ENCODE measurements around the gene CEACAM5. TPM values are rescaled to one million over a fixed set of nuclear protein-coding genes. Genes with fewer than 3 reads are reported as not detected.

Gene CEACAM5
- total RNA-seq, 1 donor from 2014 or later: not detected

DNA sequence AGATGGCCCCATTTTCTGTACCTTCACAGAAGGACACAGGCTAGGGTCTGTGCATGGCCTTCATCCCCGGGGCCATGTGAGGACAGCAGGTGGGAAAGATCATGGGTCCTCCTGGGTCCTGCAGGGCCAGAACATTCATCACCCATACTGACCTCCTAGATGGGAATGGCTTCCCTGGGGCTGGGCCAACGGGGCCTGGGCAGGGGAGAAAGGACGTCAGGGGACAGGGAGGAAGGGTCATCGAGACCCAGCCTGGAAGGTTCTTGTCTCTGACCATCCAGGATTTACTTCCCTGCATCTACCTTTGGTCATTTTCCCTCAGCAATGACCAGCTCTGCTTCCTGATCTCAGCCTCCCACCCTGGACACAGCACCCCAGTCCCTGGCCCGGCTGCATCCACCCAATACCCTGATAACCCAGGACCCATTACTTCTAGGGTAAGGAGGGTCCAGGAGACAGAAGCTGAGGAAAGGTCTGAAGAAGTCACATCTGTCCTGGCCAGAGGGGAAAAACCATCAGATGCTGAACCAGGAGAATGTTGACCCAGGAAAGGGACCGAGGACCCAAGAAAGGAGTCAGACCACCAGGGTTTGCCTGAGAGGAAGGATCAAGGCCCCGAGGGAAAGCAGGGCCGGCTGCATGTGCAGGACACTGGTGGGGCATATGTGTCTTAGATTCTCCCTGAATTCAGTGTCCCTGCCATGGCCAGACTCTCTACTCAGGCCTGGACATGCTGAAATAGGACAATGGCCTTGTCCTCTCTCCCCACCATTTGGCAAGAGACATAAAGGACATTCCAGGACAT lies 13.4 kb upstream of the CEACAM5 start:
- no peak for DNase-seq (ENCODE audit: low spot score)
- intact Hi-C loops (cut with micrococcal nuclease): loop anchor here (5.0 kb wide), 2 partner anchors 52 to 53 kb away; no protein-coding TSS in a partner anchor
- no peaks in the 10 kb centered on the region for H3K36me3 Mint-ChIP-seq (ENCODE audit: low read depth)
- no peaks in the 10 kb centered on the region for H3K4me1 Mint-ChIP-seq (ENCODE audit: low read depth)
- H3K27me3 Mint-ChIP-seq (ENCODE audit: insufficient read depth): peaks cover 15% of the 10 kb centered on the region
- H3K27ac Mint-ChIP-seq: no peak overlapping the region
- no peak overlapping the region for H3K4me3 Mint-ChIP-seq
- H3K9me3 Mint-ChIP-seq: no peaks in the 10 kb centered on the region

DNA sequence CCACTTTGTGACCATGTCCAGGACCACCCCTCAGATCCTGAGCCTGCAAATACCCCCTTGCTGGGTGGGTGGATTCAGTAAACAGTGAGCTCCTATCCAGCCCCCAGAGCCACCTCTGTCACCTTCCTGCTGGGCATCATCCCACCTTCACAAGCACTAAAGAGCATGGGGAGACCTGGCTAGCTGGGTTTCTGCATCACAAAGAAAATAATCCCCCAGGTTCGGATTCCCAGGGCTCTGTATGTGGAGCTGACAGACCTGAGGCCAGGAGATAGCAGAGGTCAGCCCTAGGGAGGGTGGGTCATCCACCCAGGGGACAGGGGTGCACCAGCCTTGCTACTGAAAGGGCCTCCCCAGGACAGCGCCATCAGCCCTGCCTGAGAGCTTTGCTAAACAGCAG lies 12.7 kb upstream of the CEACAM5 start:
- Mint-ChIP-seq H3K4me3 (no peak overlapping the region), H3K36me3 (ENCODE audit: low read depth) (no peaks in the 10 kb centered on the region), H3K4me1 (ENCODE audit: low read depth) (no peaks in the 10 kb centered on the region), H3K9me3 (no peaks in the 10 kb centered on the region), H3K27me3 (ENCODE audit: insufficient read depth) (peaks cover 14% of the 10 kb centered on the region), H3K27ac (no peak overlapping the region)
- no peak for DNase-seq (ENCODE audit: low spot score)
- intact Hi-C loops (cut with micrococcal nuclease): no loop called here

- H3K36me3 Mint-ChIP-seq (ENCODE audit: low read depth): no peaks in the 10 kb centered on the region
- H3K9me3 Mint-ChIP-seq: no peaks in the 10 kb centered on the region
- peaks cover 9% of the 10 kb centered on the region for H3K27me3 Mint-ChIP-seq (ENCODE audit: insufficient read depth)
- DNase-seq (ENCODE audit: low spot score): no peak
- H3K27ac Mint-ChIP-seq: no peak overlapping the region
- intact Hi-C loops (cut with micrococcal nuclease): no loop called here
- H3K4me1 Mint-ChIP-seq (ENCODE audit: low read depth): no peaks in the 10 kb centered on the region
- no peak overlapping the region for H3K4me3 Mint-ChIP-seq
These were observed 11.8 kb upstream of the CEACAM5 start for GRCh38 chr19:41696402-41697197.

DNA sequence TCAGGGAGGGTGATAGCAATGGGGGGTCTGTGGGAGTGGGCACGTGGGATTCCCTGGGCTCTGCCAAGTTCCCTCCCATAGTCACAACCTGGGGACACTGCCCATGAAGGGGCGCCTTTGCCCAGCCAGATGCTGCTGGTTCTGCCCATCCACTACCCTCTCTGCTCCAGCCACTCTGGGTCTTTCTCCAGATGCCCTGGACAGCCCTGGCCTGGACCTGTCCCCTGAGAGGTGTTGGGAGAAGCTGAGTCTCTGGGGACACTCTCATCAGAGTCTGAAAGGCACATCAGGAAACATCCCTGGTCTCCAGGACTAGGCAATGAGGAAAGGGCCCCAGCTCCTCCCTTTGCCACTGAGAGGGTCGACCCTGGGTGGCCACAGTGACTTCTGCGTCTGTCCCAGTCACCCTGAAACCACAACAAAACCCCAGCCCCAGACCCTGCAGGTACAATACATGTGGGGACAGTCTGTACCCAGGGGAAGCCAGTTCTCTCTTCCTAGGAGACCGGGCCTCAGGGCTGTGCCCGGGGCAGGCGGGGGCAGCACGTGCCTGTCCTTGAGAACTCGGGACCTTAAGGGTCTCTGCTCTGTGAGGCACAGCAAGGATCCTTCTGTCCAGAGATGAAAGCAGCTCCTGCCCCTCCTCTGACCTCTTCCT lies 11.1 kb upstream of the CEACAM5 start:
- H3K4me3 Mint-ChIP-seq: no peak overlapping the region
- H3K27ac Mint-ChIP-seq: no peak overlapping the region
- no peaks in the 10 kb centered on the region for H3K36me3 Mint-ChIP-seq (ENCODE audit: low read depth)
- H3K4me1 Mint-ChIP-seq (ENCODE audit: low read depth): no peaks in the 10 kb centered on the region
- no peaks in the 10 kb centered on the region for H3K9me3 Mint-ChIP-seq
- DNase-seq (ENCODE audit: low spot score): no peak
- peaks cover 5% of the 10 kb centered on the region for H3K27me3 Mint-ChIP-seq (ENCODE audit: insufficient read depth)
- intact Hi-C loops (cut with micrococcal nuclease): no loop called here

GRCh38 chr19:41698746-41699230 lies 9.6 kb upstream of the CEACAM5 start:
- Mint-ChIP-seq H3K27me3 (ENCODE audit: insufficient read depth) (peaks cover 7% of the 10 kb centered on the region), H3K27ac (no peak overlapping the region), H3K4me3 (no peak overlapping the region), H3K36me3 (ENCODE audit: low read depth) (no peaks in the 10 kb centered on the region), H3K4me1 (ENCODE audit: low read depth) (no peaks in the 10 kb centered on the region), H3K9me3 (no peaks in the 10 kb centered on the region)
- intact Hi-C loops (cut with micrococcal nuclease): no loop called here
- DNase-seq (ENCODE audit: low spot score): no peak

GRCh38 chr19:41699231-41699967 lies 9.0 kb upstream of the CEACAM5 start:
- Mint-ChIP-seq H3K4me3 (no peak overlapping the region), H3K27ac (no peak overlapping the region), H3K36me3 (ENCODE audit: low read depth) (no peaks in the 10 kb centered on the region), H3K9me3 (no peaks in the 10 kb centered on the region), H3K27me3 (ENCODE audit: insufficient read depth) (peaks cover 7% of the 10 kb centered on the region), H3K4me1 (ENCODE audit: low read depth) (no peaks in the 10 kb centered on the region)
- DNase-seq (ENCODE audit: low spot score): no peak
- intact Hi-C loops (cut with micrococcal nuclease): no loop called here

DNA sequence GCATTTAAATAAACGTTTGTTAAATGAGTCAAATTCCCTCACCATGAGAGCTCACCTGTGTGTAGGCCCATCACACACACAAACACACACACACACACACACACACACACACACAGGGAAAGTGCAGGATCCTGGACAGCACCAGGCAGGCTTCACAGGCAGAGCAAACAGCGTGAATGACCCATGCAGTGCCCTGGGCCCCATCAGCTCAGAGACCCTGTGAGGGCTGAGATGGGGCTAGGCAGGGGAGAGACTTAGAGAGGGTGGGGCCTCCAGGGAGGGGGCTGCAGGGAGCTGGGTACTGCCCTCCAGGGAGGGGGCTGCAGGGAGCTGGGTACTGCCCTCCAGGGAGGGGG lies 8.5 kb upstream of the CEACAM5 start:
- intact Hi-C loops (cut with micrococcal nuclease): no loop called here
- H3K27ac Mint-ChIP-seq: no peak overlapping the region
- no peaks in the 10 kb centered on the region for H3K9me3 Mint-ChIP-seq
- no peaks in the 10 kb centered on the region for H3K36me3 Mint-ChIP-seq (ENCODE audit: low read depth)
- DNase-seq (ENCODE audit: low spot score): no peak
- H3K4me3 Mint-ChIP-seq: no peak overlapping the region
- no peaks in the 10 kb centered on the region for H3K4me1 Mint-ChIP-seq (ENCODE audit: low read depth)
- H3K27me3 Mint-ChIP-seq (ENCODE audit: insufficient read depth): peaks cover 7% of the 10 kb centered on the region

GRCh38 chr19:41700381-41701195 lies 7.8 kb upstream of the CEACAM5 start:
- Mint-ChIP-seq H3K36me3 (ENCODE audit: low read depth) (no peaks in the 10 kb centered on the region), H3K4me3 (no peak overlapping the region), H3K27ac (no peak overlapping the region), H3K27me3 (ENCODE audit: insufficient read depth) (peaks cover 7% of the 10 kb centered on the region), H3K4me1 (ENCODE audit: low read depth) (no peaks in the 10 kb centered on the region), H3K9me3 (no peaks in the 10 kb centered on the region)
- intact Hi-C loops (cut with micrococcal nuclease): no loop called here
- DNase-seq (ENCODE audit: low spot score): no peak

GRCh38 chr19:41701401-41702075 lies 6.9 kb upstream of the CEACAM5 start:
- Mint-ChIP-seq H3K27me3 (ENCODE audit: insufficient read depth) (peaks cover 7% of the 10 kb centered on the region), H3K4me3 (no peak overlapping the region), H3K4me1 (ENCODE audit: low read depth) (peaks cover 6% of the 10 kb centered on the region), H3K9me3 (no peaks in the 10 kb centered on the region), H3K36me3 (ENCODE audit: low read depth) (no peaks in the 10 kb centered on the region), H3K27ac (no peak overlapping the region)
- no peak for DNase-seq (ENCODE audit: low spot score)
- intact Hi-C loops (cut with micrococcal nuclease): no loop called here

DNA sequence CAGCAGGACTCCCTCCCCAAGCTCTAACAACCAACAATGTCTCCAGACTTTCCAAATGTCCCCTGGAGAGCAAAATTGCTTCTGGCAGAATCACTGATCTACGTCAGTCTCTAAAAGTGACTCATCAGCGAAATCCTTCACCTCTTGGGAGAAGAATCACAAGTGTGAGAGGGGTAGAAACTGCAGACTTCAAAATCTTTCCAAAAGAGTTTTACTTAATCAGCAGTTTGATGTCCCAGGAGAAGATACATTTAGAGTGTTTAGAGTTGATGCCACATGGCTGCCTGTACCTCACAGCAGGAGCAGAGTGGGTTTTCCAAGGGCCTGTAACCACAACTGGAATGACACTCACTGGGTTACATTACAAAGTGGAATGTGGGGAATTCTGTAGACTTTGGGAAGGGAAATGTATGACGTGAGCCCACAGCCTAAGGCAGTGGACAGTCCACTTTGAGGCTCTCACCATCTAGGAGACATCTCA lies 6.2 kb upstream of the CEACAM5 start:
- no peak for DNase-seq (ENCODE audit: low spot score)
- H3K9me3 Mint-ChIP-seq: no peaks in the 10 kb centered on the region
- H3K4me1 Mint-ChIP-seq (ENCODE audit: low read depth): peaks cover 6% of the 10 kb centered on the region
- intact Hi-C loops (cut with micrococcal nuclease): no loop called here
- H3K27ac Mint-ChIP-seq: no peak overlapping the region
- no peaks in the 10 kb centered on the region for H3K36me3 Mint-ChIP-seq (ENCODE audit: low read depth)
- peaks cover 7% of the 10 kb centered on the region for H3K27me3 Mint-ChIP-seq (ENCODE audit: insufficient read depth)
- no peak overlapping the region for H3K4me3 Mint-ChIP-seq

- H3K36me3 Mint-ChIP-seq (ENCODE audit: low read depth): no peaks in the 10 kb centered on the region
These were observed 4.7 kb upstream of the CEACAM5 start for GRCh38 chr19:41703602-41704293.

More at GRCh38 chr19:41703602-41704293, 4.7 kb upstream of the CEACAM5 start:
- no peak for DNase-seq (ENCODE audit: low spot score)
- no peak overlapping the region for H3K4me3 Mint-ChIP-seq
- H3K9me3 Mint-ChIP-seq: no peaks in the 10 kb centered on the region
- H3K4me1 Mint-ChIP-seq (ENCODE audit: low read depth): peaks cover 6% of the 10 kb centered on the region
- intact Hi-C loops (cut with micrococcal nuclease): no loop called here
- H3K27me3 Mint-ChIP-seq (ENCODE audit: insufficient read depth): peaks cover 7% of the 10 kb centered on the region
- H3K27ac Mint-ChIP-seq: no peak overlapping the region

Data from activated T-helper 1 cell treated with anti-CD3 and anti-CD28 coated beads, Interleukin-12 subunit alpha, Interleukin-12 subunit beta, Interleukin-2, Interleukin-4 antibody, amounts not matched to agents 30 ng/mL and 10 ng/mL and 1 ng/mL, durations not matched to agents 14 hours and 24 hours and 36 hours (primary cell).